Bronchial epithelial cell (primary cell): ENCODE data around the gene AUH. TPM values are rescaled to one million over a fixed set of nuclear protein-coding genes. Genes with fewer than 3 reads are reported as not detected.
"Not testable (repeated sequence)": the region's sequence is repeated elsewhere in the genome, so short reads cannot be mapped to it uniquely, and the experiment has no call there.

Source experiments
- DNase-seq: peaks from one replicate; pipeline ENCODE4 v3.0.0-alpha.2; 2010; ENCODE audit warnings: low read depth
- FAIRE-seq: peaks from 2 replicates; lab custom pipeline; 2011; peaks lifted over from hg19 to GRCh38; lab: Jason Lieb, UNC
- H3K27me3 ChIP-seq: 2 replicates; pipeline ENCODE4 v1.5.1; 2011; ENCODE audit warnings: low read length; ENCODE audit not compliant: control insufficient read depth, insufficient read depth
- H3K36me3 ChIP-seq: 2 replicates; pipeline ENCODE4 v1.5.1; 2011; ENCODE audit warnings: low read length; ENCODE audit not compliant: control insufficient read depth, insufficient read depth
- H3K4me3 ChIP-seq: 2 replicates; pipeline ENCODE4 v1.5.1; 2011; ENCODE audit warnings: mild to moderate bottlenecking, low read depth, low read length, control low read depth
- total RNA-seq: library from RNA; depleted of rRNA; stranded (reverse); fragments of >200 nt; gene quantifications from 2 replicates; pipeline ENCODE4 v1.2.1, GENCODE V29; 2014
- TF ChIP-seq, protein P1 (sequence below): IDR thresholded peaks from 2 replicates; pipeline ENCODE4 v1.5.1; 2011; ENCODE audit warnings: mild to moderate bottlenecking, moderate library complexity, low read length, control low read depth, inconsistent platforms; ENCODE audit not compliant: insufficient read depth, severe bottlenecking

AUH gene
- total RNA-seq, 1 donor from 2014 or later: 16.8 TPM

DNA sequence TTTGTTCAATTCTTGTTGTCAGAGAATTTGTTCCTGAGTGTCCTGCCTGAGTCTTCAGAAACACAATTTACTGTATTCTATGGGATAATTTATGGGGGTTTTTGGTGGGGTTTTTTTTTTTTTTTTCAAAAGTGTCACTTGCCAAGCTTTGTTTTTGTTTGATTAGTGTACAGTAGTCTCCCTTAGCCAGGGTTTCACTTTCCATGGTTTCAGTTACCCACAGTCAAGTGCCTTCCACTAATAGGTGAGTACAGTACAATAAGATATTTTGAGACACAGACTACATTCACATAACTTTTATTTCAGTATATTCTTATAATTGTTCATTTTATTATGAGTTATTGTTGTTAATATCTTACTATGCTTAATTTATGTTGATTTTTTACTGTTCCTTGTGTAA is 25.0 kb upstream of the AUH start:
- DNase-seq (no peak), FAIRE-seq (no peak)
- Histone ChIP-seq H3K36me3 (no peaks in the 10 kb centered on the region), H3K27me3 (no peaks in the 10 kb centered on the region), H3K4me3 (no peak overlapping the region)
- TF ChIP-seq, protein P1, sequence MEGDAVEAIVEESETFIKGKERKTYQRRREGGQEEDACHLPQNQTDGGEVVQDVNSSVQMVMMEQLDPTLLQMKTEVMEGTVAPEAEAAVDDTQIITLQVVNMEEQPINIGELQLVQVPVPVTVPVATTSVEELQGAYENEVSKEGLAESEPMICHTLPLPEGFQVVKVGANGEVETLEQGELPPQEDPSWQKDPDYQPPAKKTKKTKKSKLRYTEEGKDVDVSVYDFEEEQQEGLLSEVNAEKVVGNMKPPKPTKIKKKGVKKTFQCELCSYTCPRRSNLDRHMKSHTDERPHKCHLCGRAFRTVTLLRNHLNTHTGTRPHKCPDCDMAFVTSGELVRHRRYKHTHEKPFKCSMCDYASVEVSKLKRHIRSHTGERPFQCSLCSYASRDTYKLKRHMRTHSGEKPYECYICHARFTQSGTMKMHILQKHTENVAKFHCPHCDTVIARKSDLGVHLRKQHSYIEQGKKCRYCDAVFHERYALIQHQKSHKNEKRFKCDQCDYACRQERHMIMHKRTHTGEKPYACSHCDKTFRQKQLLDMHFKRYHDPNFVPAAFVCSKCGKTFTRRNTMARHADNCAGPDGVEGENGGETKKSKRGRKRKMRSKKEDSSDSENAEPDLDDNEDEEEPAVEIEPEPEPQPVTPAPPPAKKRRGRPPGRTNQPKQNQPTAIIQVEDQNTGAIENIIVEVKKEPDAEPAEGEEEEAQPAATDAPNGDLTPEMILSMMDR: no peak

DNA sequence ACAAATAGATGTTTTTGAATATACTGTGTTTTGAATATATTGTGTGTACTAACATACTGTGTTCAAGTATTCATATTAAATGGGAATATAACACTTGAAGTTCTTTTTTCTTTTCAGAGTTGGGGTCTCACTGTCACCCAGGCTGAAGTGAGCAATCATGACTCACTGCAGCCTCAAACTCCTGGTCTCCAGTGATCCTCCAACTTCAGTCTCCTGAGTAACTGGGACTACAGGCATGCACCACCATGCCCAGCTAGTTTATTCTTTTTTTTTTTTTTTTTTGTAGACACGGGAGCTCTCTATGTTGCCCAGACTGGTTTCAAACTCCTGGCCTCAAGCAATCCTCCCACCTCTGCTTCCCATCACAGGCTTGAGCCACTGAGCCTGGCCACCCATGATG is 23.2 kb upstream of the AUH start:
- TF ChIP-seq, protein P1: no peak
- Histone ChIP-seq H3K27me3 (no peaks in the 10 kb centered on the region), H3K36me3 (no peaks in the 10 kb centered on the region), H3K4me3 (no peak overlapping the region)
- FAIRE-seq (no peak), DNase-seq (peak; percentile 69)

DNA sequence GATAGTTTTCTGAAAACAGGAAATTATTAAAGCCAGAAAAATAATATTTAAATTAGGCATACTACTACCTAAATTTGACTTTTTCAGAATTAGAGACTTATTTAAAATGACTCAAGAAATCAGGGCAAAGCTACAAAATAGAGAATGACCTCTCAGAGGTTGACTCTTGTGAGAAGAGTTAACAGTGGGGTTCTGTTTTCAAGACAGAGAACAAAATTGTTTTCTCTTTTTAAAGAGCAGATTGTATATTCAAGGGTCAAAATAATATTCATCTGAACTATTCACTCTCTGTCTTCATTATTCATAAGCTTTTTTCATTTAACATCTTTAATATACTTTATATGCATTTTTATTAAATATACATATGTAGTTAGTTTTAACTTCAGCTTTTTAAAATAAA is 21.9 kb upstream of the AUH start:
- Histone ChIP-seq H3K27me3 (no peaks in the 10 kb centered on the region), H3K4me3 (no peak overlapping the region), H3K36me3 (no peaks in the 10 kb centered on the region)
- TF ChIP-seq, protein P1: no peak
- DNase-seq (no peak), FAIRE-seq (no peak)

DNA sequence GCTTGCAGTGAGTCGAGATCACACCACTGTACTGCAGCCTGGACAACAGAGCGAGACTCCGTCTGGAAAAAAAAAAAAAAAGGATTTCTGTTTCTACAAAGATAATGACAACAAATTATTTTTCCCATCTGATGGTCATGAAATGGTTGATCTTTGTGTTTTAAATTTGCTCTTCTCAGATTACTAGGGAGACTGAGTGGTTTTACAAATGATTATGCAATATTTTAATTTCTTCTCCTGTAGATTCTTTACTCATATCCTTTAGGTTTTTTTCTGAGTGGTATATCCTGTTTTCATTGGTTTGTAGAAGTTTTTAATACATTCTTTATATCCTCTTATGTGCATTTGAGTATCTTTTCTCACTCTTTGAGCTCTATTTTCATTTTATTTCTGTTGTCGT is 20.6 kb upstream of the AUH start:
- TF ChIP-seq, protein P1: no peak
- peak; percentile 45 for DNase-seq
- no peak for FAIRE-seq
- Histone ChIP-seq H3K36me3 (no peaks in the 10 kb centered on the region), H3K27me3 (no peaks in the 10 kb centered on the region), H3K4me3 (no peak overlapping the region)

DNA sequence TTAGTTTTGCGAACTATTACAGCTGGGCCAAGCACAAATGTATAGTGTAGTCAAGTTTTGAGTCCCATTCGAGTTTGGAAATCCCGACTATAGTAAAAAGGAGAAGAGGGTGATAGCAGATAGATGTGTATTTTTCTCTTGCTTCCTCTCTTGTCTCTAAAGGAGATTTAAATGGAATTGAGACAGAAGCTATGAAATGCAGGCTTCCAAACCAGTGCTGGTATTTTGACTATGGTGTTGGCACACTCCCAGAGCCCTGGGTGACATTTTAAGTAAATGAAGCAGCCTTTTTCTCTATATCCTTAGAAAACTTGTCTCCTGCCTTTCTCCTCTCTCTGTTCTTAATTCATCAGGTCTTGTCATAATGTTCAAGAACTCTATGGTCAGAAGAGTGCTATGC is 17.7 kb upstream of the AUH start:
- TF ChIP-seq, protein P1: no peak
- FAIRE-seq (no peak), DNase-seq (no peak)
- Histone ChIP-seq H3K27me3 (no peaks in the 10 kb centered on the region), H3K36me3 (no peaks in the 10 kb centered on the region), H3K4me3 (no peak overlapping the region)

DNA sequence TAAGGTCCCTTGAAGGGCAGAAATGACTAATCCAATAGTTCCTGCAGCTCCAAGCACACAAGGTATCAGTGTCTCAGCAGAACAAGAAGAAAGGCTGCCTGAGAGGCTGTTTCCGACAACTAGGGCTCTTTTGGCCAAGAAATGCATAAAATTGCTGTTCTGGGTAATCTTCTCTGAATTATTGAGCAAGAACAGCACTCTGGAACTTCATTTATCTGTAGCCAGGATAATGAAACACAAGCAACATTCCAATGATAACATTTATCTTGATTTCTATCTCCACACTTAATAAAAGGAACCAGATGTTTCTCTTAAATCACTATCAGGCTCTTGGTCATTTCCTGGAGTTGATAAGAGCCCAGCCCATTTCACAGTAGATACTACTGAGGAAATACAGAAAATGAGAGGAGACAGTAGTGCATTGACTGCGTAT is 17.0 kb upstream of the AUH start:
- Histone ChIP-seq H3K36me3 (no peaks in the 10 kb centered on the region), H3K27me3 (no peaks in the 10 kb centered on the region), H3K4me3 (no peak overlapping the region)
- DNase-seq (peak; percentile 16), FAIRE-seq (no peak)
- TF ChIP-seq, protein P1: no peak

DNA sequence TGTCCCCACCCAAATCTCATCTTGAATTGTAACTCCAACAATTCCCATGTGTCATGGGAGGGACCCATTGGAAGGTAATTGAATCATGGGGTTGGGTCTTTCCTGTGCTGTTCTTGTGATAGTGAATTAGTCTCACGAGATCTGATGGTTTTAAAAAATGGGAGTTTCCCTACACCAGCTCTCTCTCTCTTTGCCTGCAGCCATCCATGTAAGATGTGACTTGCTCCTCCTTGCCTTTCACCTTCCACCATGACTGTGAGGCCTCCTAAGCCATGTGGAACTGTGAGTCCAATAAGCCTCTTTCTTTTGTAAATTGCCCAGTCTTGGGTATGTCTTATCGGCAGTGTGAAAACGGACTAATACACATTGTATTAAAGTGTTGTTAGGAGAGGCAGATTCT is 16.3 kb upstream of the AUH start:
- not testable (repeated sequence) for DNase-seq, FAIRE-seq, H3K36me3 ChIP-seq, H3K27me3 ChIP-seq, H3K4me3 ChIP-seq
